MM.1S (cell line): Measurements from ENCODE around the gene WDR45.

Source experiments
- DNase-seq: peaks from one replicate; pipeline ENCODE4 v3.0.0-alpha.2; 2015
- H2AFZ ChIP-seq: fragments of 300-600 bp; sonication (generic); 2 replicates; pipeline ENCODE4 v1.6.0; 2016; ENCODE audit warnings: antibody characterized with exemption, low read length
- H3F3A ChIP-seq: fragments of 300-600 bp; sonication (generic); 2 replicates; pipeline ENCODE4 v1.6.1; 2016; ENCODE audit warnings: mild to moderate bottlenecking, antibody characterized with exemption, low read length, moderate library complexity, mixed read lengths; ENCODE audit not compliant: insufficient read depth
- H3K27ac ChIP-seq: fragments of 300-600 bp; sonication (generic); 2 replicates; pipeline ENCODE4 v1.5.1; 2016; ENCODE audit warnings: mild to moderate bottlenecking, low read length
- H3K27me3 ChIP-seq: fragments of 300-600 bp; sonication (generic); replicated peaks from 2 replicates; pipeline ENCODE4 v1.6.0; 2016; ENCODE audit warnings: low read length; ENCODE audit not compliant: insufficient read depth
- H3K36me3 ChIP-seq: fragments of 300-600 bp; sonication (generic); replicated peaks from 2 replicates; pipeline ENCODE4 v1.6.1; 2016; ENCODE audit warnings: mild to moderate bottlenecking, low read length, mixed read lengths; ENCODE audit not compliant: insufficient read depth
- H3K4me1 ChIP-seq: fragments of 300-600 bp; sonication (generic); 2 replicates; pipeline ENCODE4 v1.6.1; 2016; ENCODE audit warnings: low read length, mixed read lengths
- H3K4me2 ChIP-seq: fragments of 300-600 bp; sonication (generic); 2 replicates; pipeline ENCODE4 v1.6.0; 2016; ENCODE audit warnings: low read depth, low read length
- H3K4me3 ChIP-seq: fragments of 300-600 bp; sonication (generic); 2 replicates; pipeline ENCODE4 v1.5.1; 2016; ENCODE audit warnings: low read length, mixed read lengths
- H3K79me2 ChIP-seq: fragments of 300-600 bp; sonication (generic); 2 replicates; pipeline ENCODE4 v1.6.1; 2016; ENCODE audit warnings: mixed run types, low read length, mixed read lengths
- H3K9ac ChIP-seq: fragments of 300-600 bp; sonication (generic); 2 replicates; pipeline ENCODE4 v1.6.1; 2016; ENCODE audit warnings: low read length, mixed read lengths
- H3K9me2 ChIP-seq: fragments of 300-600 bp; sonication (generic); replicated peaks from 2 replicates; pipeline ENCODE4 v1.6.1; 2016; ENCODE audit warnings: mild to moderate bottlenecking, low read length, mixed read lengths; ENCODE audit not compliant: insufficient read depth
- H3K9me3 ChIP-seq: fragments of 300-600 bp; sonication (generic); replicated peaks from 2 replicates; pipeline ENCODE4 v1.6.1; 2016; ENCODE audit warnings: mild to moderate bottlenecking, low read length, mixed read lengths; ENCODE audit not compliant: insufficient read depth
- H4K20me1 ChIP-seq: fragments of 300-600 bp; sonication (generic); 2 replicates; pipeline ENCODE4 v1.6.1; 2016; ENCODE audit warnings: mild to moderate bottlenecking, low read length, moderate library complexity, mixed read lengths; ENCODE audit not compliant: insufficient read depth
- CTCF ChIP-seq: fragments of 300-600 bp; sonication (generic); IDR thresholded peaks from 2 replicates; pipeline ENCODE4 v1.5.1; 2016; ENCODE audit warnings: antibody characterized with exemption, low read length, mixed read lengths
- EZH2 ChIP-seq: fragments of 300-600 bp; sonication (generic); optimal IDR thresholded peaks from 2 replicates; pipeline ENCODE3; 2017; ENCODE audit warnings: low read depth, mild to moderate bottlenecking, antibody characterized with exemption, low read length, mixed read lengths
- EZH2phosphoT487 ChIP-seq: fragments of 300-600 bp; sonication (generic); IDR thresholded peaks from 2 replicates; pipeline ENCODE4 v1.6.1; 2018; ENCODE audit warnings: antibody characterized with exemption, low read length

The WDR45 gene

GRCh38 chrX:49073601-49074575 is 5.8 kb downstream of the WDR45 start, which contains the start of gene PRAF2:
Gene PRAF2 (minus strand): TSS chrX:49074002. CDS start chrX:49073987, 15 bp downstream.
- Histone ChIP-seq H3K27ac (no peak within 1 kb of the TSS), H3K9me3 (no peaks in the 10 kb centered on the region), H3K9me2 (no peaks in the 10 kb centered on the region), H3K27me3 (no peaks in the 10 kb centered on the region), H3K4me2 (peak within 1 kb of the TSS; percentile 52; the same call in 1 of the 2 replicates), H3K36me3 (no peaks in the 10 kb centered on the region), H4K20me1 (no peaks in the 10 kb centered on the region), H3K4me3 (peak within 1 kb of the TSS; percentile 65), H3F3A (no peaks in the 10 kb centered on the region), H3K4me1 (no peaks in the 10 kb centered on the region), H3K9ac (no peak within 1 kb of the TSS; the same call in 1 of the 2 replicates), H2AFZ (peak within 1 kb of the TSS; percentile 56; the same call in 1 of the 2 replicates), H3K79me2 (no peaks in the 10 kb centered on the region)
- TF ChIP-seq EZH2 (no peak), CTCF (no peak), EZH2phosphoT487 (no peak)
- DNase-seq: peak; percentile 88

- H2AFZ ChIP-seq: no peak overlapping the region
- no peaks in the 10 kb centered on the region for H3K9me3 ChIP-seq
- TF ChIP-seq CTCF: no peak
- no peak for TF ChIP-seq EZH2phosphoT487
- no peak for TF ChIP-seq EZH2
- no peaks in the 10 kb centered on the region for H4K20me1 ChIP-seq
- no peaks in the 10 kb centered on the region for H3F3A ChIP-seq
- H3K4me3 ChIP-seq: no peak overlapping the region
- no peaks in the 10 kb centered on the region for H3K9me2 ChIP-seq
- no peak overlapping the region for H3K27ac ChIP-seq
- H3K27me3 ChIP-seq: no peaks in the 10 kb centered on the region
- H3K4me2 ChIP-seq: no peak overlapping the region
- H3K9ac ChIP-seq: no peak overlapping the region
- no peak for DNase-seq
- H3K79me2 ChIP-seq: no peaks in the 10 kb centered on the region
- H3K36me3 ChIP-seq: no peaks in the 10 kb centered on the region
- H3K4me1 ChIP-seq: no peaks in the 10 kb centered on the region
Observed at GRCh38 chrX:49072712-49073095, 7.0 kb downstream of the WDR45 start.

GRCh38 chrX:49071877-49072711 is 7.6 kb downstream of the WDR45 start:
- Histone ChIP-seq H2AFZ (no peak overlapping the region), H3K79me2 (no peaks in the 10 kb centered on the region), H3K9ac (no peak overlapping the region), H3K27ac (no peak overlapping the region), H3K36me3 (no peaks in the 10 kb centered on the region), H3K9me2 (no peaks in the 10 kb centered on the region), H3K4me1 (no peaks in the 10 kb centered on the region), H3F3A (no peaks in the 10 kb centered on the region), H4K20me1 (no peaks in the 10 kb centered on the region), H3K27me3 (no peaks in the 10 kb centered on the region), H3K4me3 (no peak overlapping the region), H3K9me3 (no peaks in the 10 kb centered on the region), H3K4me2 (no peak overlapping the region)
- TF ChIP-seq EZH2phosphoT487: no peak
- TF ChIP-seq CTCF: no peak
- no peak for TF ChIP-seq EZH2
- no peak for DNase-seq
